CD8-positive, alpha-beta memory T cell (primary cell): Measurements from ENCODE around the gene ARV1. TPM values are rescaled to one million over a fixed set of nuclear protein-coding genes. Genes with fewer than 3 reads are reported as not detected.
"Not testable (repeated sequence)": the region's sequence is repeated elsewhere in the genome, so short reads cannot be mapped to it uniquely, and the experiment has no call there.

Source experiments
- CTCF ChIA-PET: fragments of 350-600 bp; sonication (Branson Sonifier 250); formaldehyde crosslinking; loops from one replicate; lab custom pipeline; 2021; ENCODE audit warnings: antibody characterized with exemption; lab: Charles Lee
- POLR2A ChIA-PET: fragments of 350-600 bp; sonication (Branson Sonifier 250); formaldehyde crosslinking; loops from one replicate; lab custom pipeline; 2021; ENCODE audit warnings: antibody characterized with exemption; lab: Charles Lee
- DNase-seq, 5 donors: peaks; one replicate each; pipeline versions ENCODE4 v3.0.0 to v3.0.0-alpha.2; 2020 to 2022; ENCODE audit warnings: mixed read lengths in 1 of 5
- H3K27ac ChIP-seq: one replicate; pipeline ENCODE4 v1.7.0; 2013; ENCODE audit warnings: low read depth, mild to moderate bottlenecking, low read length, moderate library complexity
- H3K27me3 ChIP-seq: 2 replicates; pipeline ENCODE4 v1.7.0; 2013; ENCODE audit warnings: low read length, mild to moderate bottlenecking; ENCODE audit not compliant: insufficient read depth, poor library complexity, severe bottlenecking
- H3K36me3 ChIP-seq: 2 replicates; pipeline ENCODE4 v1.7.0; 2013; ENCODE audit warnings: mild to moderate bottlenecking, low read length, moderate library complexity; ENCODE audit not compliant: insufficient read depth
- H3K4me1 ChIP-seq: 2 replicates; pipeline ENCODE4 v1.7.0; 2013; ENCODE audit warnings: mild to moderate bottlenecking, low read length, moderate library complexity; ENCODE audit not compliant: insufficient read depth
- H3K4me3 ChIP-seq: 2 replicates; pipeline ENCODE4 v1.7.0; 2013; ENCODE audit warnings: mild to moderate bottlenecking, low read length
- H3K9me3 ChIP-seq: 2 replicates; pipeline ENCODE4 v1.7.0; 2013; ENCODE audit warnings: mild to moderate bottlenecking, low read length
- H3K27ac Mint-ChIP-seq, 8 donors: one replicate each; pipeline ENCODE4 v1.8.0; 2020 to 2021; ENCODE audit warnings: mixed read lengths in 8 of 8, mild to moderate bottlenecking in 6 of 8, inconsistent platforms in 3 of 8, moderate library complexity in 3 of 8
- H3K27me3 Mint-ChIP-seq, 2 donors: one replicate each; pipeline ENCODE4 v1.8.0; 2020 to 2021; ENCODE audit warnings: mixed read lengths in 2 of 2, mild to moderate bottlenecking in 1 of 2, moderate library complexity in 1 of 2
- H3K36me3 Mint-ChIP-seq, 3 donors: one replicate each; pipeline ENCODE4 v1.8.0; 2020 to 2021; ENCODE audit warnings: mixed read lengths in 3 of 3, inconsistent platforms in 1 of 3, mild to moderate bottlenecking in 1 of 3
- H3K4me1 Mint-ChIP-seq, 3 donors: one replicate each; pipeline ENCODE4 v1.8.0; 2020 to 2021; ENCODE audit warnings: mixed read lengths in 3 of 3, inconsistent platforms in 1 of 3, mild to moderate bottlenecking in 1 of 3
- H3K4me3 Mint-ChIP-seq, 7 donors: one replicate each; pipeline ENCODE4 v1.8.0; 2020 to 2021; ENCODE audit warnings: mixed read lengths in 7 of 7, mild to moderate bottlenecking in 6 of 7, moderate library complexity in 4 of 7, inconsistent platforms in 2 of 7
- H3K9me3 Mint-ChIP-seq, 5 donors: one replicate each; pipeline ENCODE4 v1.8.0; 2020 to 2022; ENCODE audit warnings: mixed read lengths in 5 of 5, mild to moderate bottlenecking in 3 of 5, moderate library complexity in 2 of 5, inconsistent platforms in 1 of 5
- polyA plus RNA-seq: library from polyadenylated mRNA; unstranded; fragments of 300-500 nt; fragmentation: Illumina TruSeq; gene quantifications from one replicate; pipeline ENCODE4 v1.2.3, GENCODE V29; 2021
- total RNA-seq, 2 experiments: library from RNA; stranded (reverse); gene quantifications; one replicate each; pipeline ENCODE4 v1.2.3, GENCODE V29; 2021

Gene ARV1
- total and polyA plus RNA-seq, 3 experiments from 2014 or later = 21.2 to 27.6 (median 21.4) TPM

DNA sequence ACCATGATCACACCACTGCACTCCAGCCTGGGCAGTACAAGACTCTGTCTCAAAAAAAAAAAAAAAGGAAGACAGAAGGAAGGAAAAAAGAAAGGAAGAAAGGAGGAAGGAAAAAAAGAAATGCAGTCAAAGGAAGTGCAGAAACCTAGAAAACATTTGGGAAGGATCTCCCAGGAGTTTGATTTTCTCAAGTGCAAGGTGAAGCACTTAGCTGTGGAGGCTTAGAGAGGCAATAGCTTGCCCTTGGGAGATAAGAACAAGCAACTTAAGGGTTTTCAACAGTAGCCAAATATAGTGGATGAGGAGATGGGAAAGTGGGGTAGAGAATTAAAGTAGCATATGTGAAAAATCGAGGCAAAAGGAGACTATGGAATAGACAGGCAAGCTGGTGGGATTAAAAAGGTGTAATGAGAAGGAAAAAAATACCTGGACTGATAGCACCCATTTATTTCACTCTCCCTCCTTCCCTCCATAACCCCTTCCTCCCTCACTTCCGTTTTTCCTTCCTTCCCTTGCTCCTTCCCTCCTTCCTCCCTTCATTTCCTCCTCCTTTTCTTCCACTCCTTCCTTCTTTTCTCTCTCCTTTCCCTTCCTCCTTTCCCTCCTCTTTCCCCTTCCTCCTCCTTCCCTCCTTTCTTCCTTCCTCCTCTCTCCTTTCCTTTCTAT is 68.0 kb downstream of the ARV1 start:
- no peaks in the 10 kb centered on the region for H3K27me3 ChIP-seq
- ChIA-PET POLR2A (no interaction called here), CTCF (no interaction called here)
- no peak overlapping the region for H3K27ac ChIP-seq
- no peaks in the 10 kb centered on the region for H3K9me3 ChIP-seq
- no peak overlapping the region for H3K4me3 ChIP-seq
- H3K36me3 ChIP-seq = no peaks in the 10 kb centered on the region
- Mint-ChIP-seq H3K36me3 (peaks cover 0 to 1% (median 0%) of the 10 kb centered on the region in 3 donors), H3K4me1 (peaks cover 0 to 4% (median 0%) of the 10 kb centered on the region in 3 donors), H3K4me3 (no peak overlapping the region), H3K27ac (no peak overlapping the region), H3K27me3 (peaks cover 8 to 13% of the 10 kb centered on the region in 2 donors), H3K9me3 (peaks cover 0 to 6% (median 3%) of the 10 kb centered on the region in 5 donors)
- H3K4me1 ChIP-seq = no peaks in the 10 kb centered on the region
- no peak for DNase-seq

GRCh38 chr1:231047529-231047928 is 68.6 kb downstream of the ARV1 start:
- H3K27ac Mint-ChIP-seq, CTCF ChIA-PET, POLR2A ChIA-PET, DNase-seq, H3K4me3 ChIP-seq, H3K4me1 ChIP-seq, H3K9me3 Mint-ChIP-seq, H3K27me3 ChIP-seq, H3K4me1 Mint-ChIP-seq, H3K9me3 ChIP-seq, H3K36me3 Mint-ChIP-seq, H3K36me3 ChIP-seq, H3K27ac ChIP-seq, H3K4me3 Mint-ChIP-seq: not testable (repeated sequence)
- peaks cover 8 to 13% of the 10 kb centered on the region in 2 donors for H3K27me3 Mint-ChIP-seq

DNA sequence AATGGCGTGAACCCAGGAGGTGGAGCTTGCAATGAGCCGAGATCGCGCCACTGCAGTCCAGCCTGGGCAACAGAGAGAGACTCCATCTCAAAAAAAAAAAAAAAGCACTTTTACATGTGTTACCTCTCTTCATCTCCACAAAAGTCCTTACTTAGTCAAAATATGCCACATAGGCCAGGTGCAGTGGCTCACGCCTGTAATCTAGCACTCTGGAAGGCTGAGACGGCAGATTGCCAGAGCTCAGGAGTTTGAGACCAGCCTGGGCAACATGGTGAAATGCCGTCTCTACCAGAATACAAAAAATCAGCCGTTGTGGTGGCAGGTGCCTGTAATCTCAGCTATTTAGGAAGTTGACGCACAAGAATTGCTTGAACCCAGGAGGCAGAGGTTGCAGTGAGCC is 69.5 kb downstream of the ARV1 start:
- not testable (repeated sequence) for H3K4me3 Mint-ChIP-seq

DNA sequence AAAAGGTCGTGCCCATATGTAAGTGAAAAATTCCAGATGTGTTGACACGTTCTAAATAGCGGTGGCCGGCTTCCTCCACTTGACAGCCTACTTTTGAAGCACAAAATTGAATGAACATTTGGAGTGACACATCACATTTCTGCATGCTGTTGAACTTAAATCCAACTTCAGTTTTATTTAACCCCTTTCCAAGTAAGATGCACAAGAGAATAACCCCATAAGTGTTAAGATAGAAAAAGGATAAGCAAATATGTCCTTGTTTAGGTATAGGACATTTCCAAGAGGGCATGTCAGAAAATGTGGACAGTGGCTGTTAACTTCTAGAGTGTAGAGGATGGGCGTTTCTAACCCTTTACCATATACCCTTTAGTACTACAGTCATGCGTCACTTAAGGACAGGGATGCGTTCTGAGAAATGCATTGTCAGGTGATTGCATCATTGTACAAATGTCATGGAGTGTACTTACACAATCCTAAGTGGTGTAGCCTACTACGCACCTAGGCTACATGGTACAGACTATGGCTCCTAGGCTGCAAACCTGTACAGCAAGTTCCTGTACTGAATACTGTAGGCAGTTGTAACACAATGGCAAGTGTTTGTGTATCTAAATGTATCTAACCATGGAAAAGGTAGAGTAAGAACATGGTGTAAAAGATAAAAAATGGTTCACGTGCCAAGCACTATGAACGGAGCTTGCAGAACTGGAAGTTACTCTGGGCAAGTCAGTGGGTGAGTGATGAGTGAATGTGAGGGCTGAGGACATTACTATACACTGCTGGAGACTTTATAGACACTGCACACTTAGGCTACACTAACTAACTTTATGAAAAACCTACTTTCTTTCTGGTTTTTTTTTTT is 70.5 kb downstream of the ARV1 start:
- H3K4me1 ChIP-seq = no peaks in the 10 kb centered on the region
- H3K4me3 ChIP-seq = no peak overlapping the region
- H3K9me3 ChIP-seq = no peaks in the 10 kb centered on the region
- Mint-ChIP-seq H3K27ac (no peak overlapping the region), H3K27me3 (peaks cover 11 to 14% of the 10 kb centered on the region in 2 donors), H3K9me3 (peaks cover 0 to 6% (median 3%) of the 10 kb centered on the region in 5 donors), H3K4me3 (no peak overlapping the region), H3K4me1 (peaks cover 2 to 19% (median 11%) of the 10 kb centered on the region in 3 donors), H3K36me3 (peaks cover 0 to 5% (median 1%) of the 10 kb centered on the region in 3 donors)
- H3K27ac ChIP-seq = no peak overlapping the region
- ChIA-PET CTCF (no interaction called here), POLR2A (no interaction called here)
- no peaks in the 10 kb centered on the region for H3K36me3 ChIP-seq
- H3K27me3 ChIP-seq = no peaks in the 10 kb centered on the region
- DNase-seq = no peak

More for the DNA sequence above, 69.5 kb downstream of the ARV1 start:
- H3K4me3 ChIP-seq, H3K36me3 ChIP-seq, H3K27me3 ChIP-seq, CTCF ChIA-PET, POLR2A ChIA-PET, DNase-seq, H3K9me3 Mint-ChIP-seq, H3K36me3 Mint-ChIP-seq, H3K27ac Mint-ChIP-seq, H3K27ac ChIP-seq, H3K9me3 ChIP-seq, H3K4me1 ChIP-seq: not testable (repeated sequence)
- Mint-ChIP-seq H3K4me1 (peaks cover 2 to 11% (median 3%) of the 10 kb centered on the region in 3 donors), H3K27me3 (peaks cover 11 to 14% of the 10 kb centered on the region in 2 donors)

Other genes with a start within 250 kb of the ARV1 start
- gene CAPN9, start 231.7 kb upstream of the ARV1 start, total RNA-seq = not detected
- not detected for gene CAPN9, start 231.7 kb upstream of the ARV1 start, polyA plus RNA-seq
- gene C1orf198, start 110.6 kb upstream of the ARV1 start, total RNA-seq = 1 to 10 TPM; 5.7 to 7.2 TPM
- gene C1orf198, start 110.6 kb upstream of the ARV1 start, polyA plus RNA-seq = 5.9 TPM
- 10 to 100 TPM; 21.5 to 24.8 TPM for gene TTC13, start 233 bp upstream of the ARV1 start, total RNA-seq
- 13.1 TPM for gene TTC13, start 233 bp upstream of the ARV1 start, polyA plus RNA-seq
- gene FAM89A, start 61.2 kb downstream of the ARV1 start, total RNA-seq = 10 to 100 TPM; 12.1 to 14.8 TPM
- 10.5 TPM for gene FAM89A, start 61.2 kb downstream of the ARV1 start, polyA plus RNA-seq
- not detected for gene TRIM67, start 183.0 kb downstream of the ARV1 start, total RNA-seq
- gene TRIM67, start 183.0 kb downstream of the ARV1 start, polyA plus RNA-seq = not detected